NOMO-1 treated with dmso at 0.1 percent for 144 hours (cell line): ENCODE data around the gene DOCK8.
"Not testable (repeated sequence)": the region's sequence is repeated elsewhere in the genome, so short reads cannot be mapped to it uniquely, and the experiment has no call there.

Experiments used
- DNase-seq: peaks from one replicate; lab custom pipeline; 2025; ENCODE audit not compliant: unreplicated experiment; lab: John Stamatoyannopoulos, UW

Gene DOCK8

GRCh38 chr9:404234-404633, 189.6 kb downstream of the DOCK8 start:
- no peak for DNase-seq

GRCh38 chr9:405341-405740, 190.7 kb downstream of the DOCK8 start:
- DNase-seq, result no peak

GRCh38 chr9:406886-407654, 192.4 kb downstream of the DOCK8 start:
- no peak for DNase-seq

- DNase-seq, result not testable (repeated sequence)
These were observed 195.0 kb downstream of the DOCK8 start for GRCh38 chr9:409655-410054.

- no peak for DNase-seq
These were observed 199.9 kb downstream of the DOCK8 start for GRCh38 chr9:414595-414994.

GRCh38 chr9:419571-420171, 205.0 kb downstream of the DOCK8 start:
- no peak for DNase-seq

GRCh38 chr9:421896-422295, 207.2 kb downstream of the DOCK8 start:
- DNase-seq, result no peak

GRCh38 chr9:426264-426663, 211.6 kb downstream of the DOCK8 start:
- no peak for DNase-seq

- DNase-seq, result no peak
These were observed 212.3 kb downstream of the DOCK8 start for GRCh38 chr9:426976-427375.

- DNase-seq, result no peak
These were observed 217.0 kb downstream of the DOCK8 start for GRCh38 chr9:431701-432100.

GRCh38 chr9:436482-436881, 221.8 kb downstream of the DOCK8 start:
- DNase-seq, result no peak

- DNase-seq, result no peak
These were observed 222.4 kb downstream of the DOCK8 start for GRCh38 chr9:437066-437465.

- DNase-seq, result no peak
These were observed 222.9 kb downstream of the DOCK8 start for GRCh38 chr9:437574-438001.

GRCh38 chr9:438066-438465, 223.4 kb downstream of the DOCK8 start:
- DNase-seq, result no peak

- DNase-seq, result no peak
These were observed 224.5 kb downstream of the DOCK8 start for GRCh38 chr9:438961-439768.

GRCh38 chr9:441126-441525, 226.5 kb downstream of the DOCK8 start:
- no peak for DNase-seq

- DNase-seq, result no peak
These were observed 229.9 kb downstream of the DOCK8 start for GRCh38 chr9:444528-444927.

GRCh38 chr9:445033-445432, 230.4 kb downstream of the DOCK8 start:
- no peak for DNase-seq

- no peak for DNase-seq
These were observed 231.5 kb downstream of the DOCK8 start for GRCh38 chr9:446074-446699.

GRCh38 chr9:447230-448025, 232.8 kb downstream of the DOCK8 start:
- DNase-seq, result no peak

GRCh38 chr9:450057-450456, 235.4 kb downstream of the DOCK8 start:
- DNase-seq, result no peak
